Activated CD4-positive, CD25-positive, alpha-beta regulatory T cell (primary cell): ENCODE data around the gene CCDC88B.

ENCODE experiments used
- DNase-seq, 4 experiments: peaks; one replicate each; lab custom pipeline; 2025; lab: John Stamatoyannopoulos, UW

Gene CCDC88B

DNA sequence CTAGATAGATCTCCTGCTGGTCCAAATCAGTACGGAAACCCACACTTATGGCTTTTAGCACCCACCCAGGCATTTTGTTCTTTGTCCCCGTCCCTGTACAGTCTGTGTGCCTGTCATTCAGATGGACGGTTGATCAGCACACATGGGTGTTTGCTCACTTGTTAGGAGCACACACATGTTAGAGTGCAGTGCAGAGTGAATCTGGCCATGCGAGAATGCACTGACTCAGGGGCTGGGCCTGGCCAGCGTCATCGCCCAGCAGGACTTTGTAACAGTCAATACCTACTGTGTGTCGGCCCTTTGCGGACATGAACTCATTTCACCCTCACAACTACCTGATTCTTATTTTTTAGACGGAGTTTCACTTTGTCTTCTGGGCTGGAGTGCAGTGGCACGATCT lies 22.3 kb downstream of the CCDC88B start:
- no peak for DNase-seq

DNA sequence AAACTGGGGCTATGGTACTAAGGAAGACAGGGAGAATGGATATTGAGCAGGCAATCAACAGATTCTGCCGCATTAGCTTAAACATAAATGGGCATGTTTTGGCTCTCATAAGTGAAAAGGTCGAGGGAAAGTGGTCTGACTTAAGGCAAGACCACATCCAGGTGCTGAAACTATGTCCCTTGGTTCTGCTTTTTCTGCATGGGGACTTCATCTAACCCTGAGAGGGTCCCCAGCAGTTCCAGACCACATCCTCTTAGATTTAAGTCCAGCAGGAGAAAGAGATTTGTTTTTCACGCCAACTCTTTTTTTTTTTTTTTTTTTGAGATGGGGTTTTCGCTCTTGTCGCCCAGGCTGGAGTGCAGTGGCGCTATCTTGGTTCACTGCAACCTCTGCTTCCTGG lies 24.4 kb downstream of the CCDC88B start:
- DNase-seq, result no peak

DNA sequence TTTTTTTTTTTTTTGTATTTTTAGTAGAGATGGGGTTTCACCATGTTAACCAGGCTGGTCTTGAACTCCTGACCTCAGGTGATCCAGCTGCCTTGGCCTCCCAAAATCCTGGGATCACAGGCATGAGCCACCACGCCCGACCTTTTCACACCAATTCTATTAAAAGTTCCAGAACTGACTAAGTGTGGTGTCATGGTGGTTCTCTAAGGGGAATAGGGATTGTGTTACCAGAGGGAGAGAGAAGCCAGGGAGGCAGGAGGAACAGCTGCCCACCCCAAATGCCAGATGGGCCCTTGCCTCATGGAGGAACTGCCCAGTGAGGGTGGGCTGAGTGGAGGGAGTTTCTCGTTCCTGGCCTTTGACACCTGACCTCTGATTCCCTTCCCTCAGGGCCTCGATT lies 24.9 kb downstream of the CCDC88B start:
- DNase-seq, result no peak

DNA sequence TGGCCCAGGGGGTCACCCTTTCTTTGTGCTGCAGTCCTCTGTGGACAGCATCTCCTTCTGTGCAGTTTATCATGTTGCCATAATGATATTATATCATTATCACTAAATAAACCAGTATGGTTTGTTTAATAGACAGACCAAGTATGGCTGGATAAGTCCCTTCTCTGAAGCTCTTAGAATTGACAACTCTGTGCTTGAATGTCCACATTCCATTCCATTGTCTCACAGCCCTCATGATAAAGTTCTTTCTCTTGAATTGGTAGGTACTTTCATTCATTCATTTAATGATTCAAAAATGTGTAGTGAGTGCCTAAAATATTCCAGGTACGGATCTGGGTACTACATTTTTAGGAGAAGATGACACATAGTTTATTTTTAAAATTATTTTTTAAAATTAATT lies 26.7 kb downstream of the CCDC88B start:
- DNase-seq, result no peak

DNA sequence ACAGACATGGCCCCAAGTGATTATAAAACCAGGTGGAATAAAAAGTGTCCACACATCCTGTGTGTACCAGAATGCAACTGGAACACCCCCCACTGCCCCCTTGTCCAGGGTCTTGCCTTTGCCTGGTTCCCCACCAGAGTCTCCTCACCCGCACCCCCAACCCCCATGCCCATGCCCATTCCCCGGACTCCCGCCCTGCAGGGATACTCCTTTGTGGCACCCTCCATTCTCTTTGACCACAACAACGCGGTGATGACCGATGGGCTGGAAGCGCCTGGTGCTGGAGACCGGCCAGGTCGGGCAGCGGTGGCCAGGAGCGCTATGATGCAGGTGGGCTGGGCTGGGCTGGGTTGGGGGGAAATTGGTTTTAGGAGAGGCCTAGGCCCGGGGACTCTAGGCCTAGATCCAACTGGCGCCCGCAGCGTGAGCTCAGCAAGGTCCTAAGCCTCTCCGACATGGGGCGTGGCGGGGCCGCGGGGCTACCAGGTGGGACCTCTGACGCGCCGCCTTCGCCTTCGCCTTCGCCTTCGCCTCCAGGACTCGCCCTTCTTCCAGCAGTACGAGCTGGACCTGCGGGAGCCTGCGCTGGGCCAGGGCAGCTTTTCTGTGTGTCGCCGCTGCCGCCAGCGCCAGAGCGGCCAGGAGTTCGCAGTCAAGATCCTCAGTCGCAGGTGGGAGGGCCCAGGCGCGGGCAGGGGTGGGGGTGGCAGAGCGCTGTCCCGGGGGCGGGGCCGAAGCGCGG lies 28.1 kb downstream of the CCDC88B start:
- no peak for DNase-seq

DNA sequence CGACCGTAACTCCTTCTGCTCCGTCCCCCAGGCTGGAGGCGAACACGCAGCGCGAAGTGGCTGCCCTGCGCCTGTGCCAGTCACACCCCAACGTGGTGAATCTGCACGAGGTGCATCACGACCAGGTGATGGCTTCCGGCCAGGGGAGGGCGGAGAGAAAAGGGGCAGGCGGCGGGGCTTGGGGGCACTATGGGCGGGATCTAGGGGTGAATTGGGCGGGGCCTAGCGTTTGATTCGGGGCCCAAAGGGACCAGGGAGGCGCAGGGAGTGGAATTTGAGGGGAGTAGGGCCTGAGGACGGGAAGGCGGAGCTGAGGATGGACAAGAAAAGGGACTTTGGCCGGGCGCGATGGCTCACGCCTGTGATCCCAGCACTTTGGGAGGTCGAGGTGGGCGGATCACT lies 28.7 kb downstream of the CCDC88B start:
- no peak for DNase-seq

DNA sequence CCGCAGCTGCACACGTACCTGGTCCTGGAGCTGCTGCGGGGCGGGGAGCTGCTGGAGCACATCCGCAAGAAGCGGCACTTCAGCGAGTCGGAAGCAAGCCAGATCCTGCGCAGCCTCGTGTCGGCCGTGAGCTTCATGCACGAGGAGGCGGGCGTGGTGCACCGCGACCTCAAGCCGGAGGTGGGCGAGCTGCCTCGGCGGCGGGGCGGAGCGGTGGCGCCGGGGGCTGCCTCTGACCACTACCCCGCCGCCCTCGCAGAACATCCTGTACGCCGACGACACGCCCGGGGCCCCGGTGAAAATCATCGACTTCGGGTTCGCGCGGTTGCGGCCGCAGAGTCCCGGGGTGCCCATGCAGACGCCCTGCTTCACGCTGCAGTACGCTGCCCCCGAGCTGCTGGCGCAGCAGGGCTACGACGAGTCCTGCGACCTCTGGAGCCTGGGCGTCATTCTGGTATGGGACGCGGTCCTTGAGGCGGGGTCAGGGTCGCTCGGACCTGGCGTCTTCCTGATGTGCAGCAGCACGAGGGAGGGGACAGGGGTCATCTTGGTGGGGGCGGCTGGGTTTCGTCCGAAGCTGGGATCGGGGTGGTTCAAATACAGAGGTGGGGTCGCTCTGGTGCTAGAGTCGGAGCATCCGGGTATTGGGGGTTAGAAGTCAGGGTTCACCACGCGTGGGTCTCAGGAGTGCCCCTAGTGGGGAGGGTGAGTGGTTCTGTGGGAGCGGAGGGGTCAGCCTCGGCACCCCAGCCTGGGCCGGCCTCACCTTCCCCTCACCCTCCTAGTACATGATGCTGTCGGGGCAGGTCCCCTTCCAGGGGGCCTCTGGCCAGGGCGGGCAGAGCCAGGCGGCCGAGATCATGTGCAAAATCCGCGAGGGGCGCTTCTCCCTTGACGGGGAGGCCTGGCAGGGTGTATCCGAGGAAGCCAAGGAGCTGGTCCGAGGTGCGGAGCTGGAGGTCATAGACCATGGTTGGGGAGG lies 29.7 kb downstream of the CCDC88B start:
- DNase-seq, result no peak

DNA sequence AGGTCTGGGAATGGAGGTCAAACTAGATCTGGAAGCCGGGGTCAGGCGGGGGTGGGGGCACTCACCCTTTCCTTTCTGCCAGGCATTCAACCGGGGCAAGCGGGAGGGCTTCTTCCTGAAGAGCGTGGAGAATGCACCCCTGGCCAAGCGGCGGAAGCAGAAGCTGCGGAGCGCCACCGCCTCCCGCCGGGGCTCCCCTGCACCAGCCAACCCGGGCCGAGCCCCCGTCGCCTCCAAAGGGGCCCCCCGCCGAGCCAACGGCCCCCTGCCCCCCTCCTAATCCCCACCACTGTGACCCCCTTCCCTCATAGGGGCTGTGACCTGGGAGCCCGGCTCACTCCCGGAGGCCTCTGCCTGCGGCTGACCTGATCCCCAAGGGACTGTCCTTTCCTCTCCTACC lies 31.2 kb downstream of the CCDC88B start:
- DNase-seq, result no peak

DNA sequence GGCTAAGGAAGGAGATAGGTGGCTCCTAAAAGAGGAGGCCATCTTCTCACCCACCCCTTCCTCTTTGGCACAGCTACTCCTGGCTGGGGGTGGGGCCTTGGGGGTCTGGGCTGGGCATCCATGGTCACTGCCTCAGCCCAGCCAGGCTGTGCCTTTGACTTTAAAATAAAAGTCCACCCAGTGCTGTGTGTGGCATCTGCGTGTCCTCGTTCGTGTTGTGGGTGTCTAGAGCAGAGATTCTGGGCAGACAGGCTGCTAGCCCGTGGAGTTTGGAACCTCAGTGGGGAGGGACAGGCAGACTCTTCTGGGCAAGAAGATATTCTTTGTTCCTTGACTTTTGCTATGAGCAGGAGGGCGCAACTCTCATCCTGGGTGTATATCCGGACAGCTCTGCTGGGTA lies 32.0 kb downstream of the CCDC88B start:
- DNase-seq, result no peak

DNA sequence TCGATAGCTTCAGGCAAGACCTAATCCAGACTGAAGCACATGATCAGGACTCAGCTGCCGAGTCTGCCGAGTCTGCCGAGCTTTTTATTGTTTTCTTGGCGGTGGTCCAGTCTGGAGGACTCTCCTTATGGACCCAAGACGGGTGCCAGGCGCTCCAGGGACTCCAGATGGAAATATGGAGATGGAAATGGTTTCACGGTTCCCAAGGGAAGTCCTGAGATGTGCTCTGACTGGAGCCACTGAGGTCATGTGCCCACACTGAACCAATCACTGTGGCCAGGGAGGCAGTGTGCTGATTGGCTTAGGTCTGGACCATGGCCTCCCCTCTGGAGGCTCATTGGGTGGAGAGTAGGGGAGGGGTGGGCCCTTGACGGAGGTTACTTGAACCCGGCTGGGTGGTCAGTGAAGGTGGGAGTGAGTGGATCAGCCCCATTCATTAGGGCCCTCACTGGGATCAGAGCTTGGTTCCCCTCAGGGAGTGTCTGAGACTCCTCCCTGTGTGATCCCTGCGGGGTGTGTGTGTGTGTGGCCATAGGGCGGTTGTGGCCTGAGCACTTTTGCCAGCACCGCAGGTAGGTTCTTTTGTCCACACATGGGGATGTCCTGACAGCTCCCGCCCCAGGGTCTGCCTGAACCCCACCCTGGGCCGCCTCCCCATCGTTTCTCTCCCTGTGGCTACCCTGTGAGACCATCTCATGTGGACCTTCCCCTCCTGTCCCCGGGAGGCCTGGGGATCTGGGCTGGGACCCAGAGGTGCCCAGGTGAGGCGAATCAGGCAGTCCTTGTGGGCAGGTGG lies 33.0 kb downstream of the CCDC88B start:
- no peak for DNase-seq

DNA sequence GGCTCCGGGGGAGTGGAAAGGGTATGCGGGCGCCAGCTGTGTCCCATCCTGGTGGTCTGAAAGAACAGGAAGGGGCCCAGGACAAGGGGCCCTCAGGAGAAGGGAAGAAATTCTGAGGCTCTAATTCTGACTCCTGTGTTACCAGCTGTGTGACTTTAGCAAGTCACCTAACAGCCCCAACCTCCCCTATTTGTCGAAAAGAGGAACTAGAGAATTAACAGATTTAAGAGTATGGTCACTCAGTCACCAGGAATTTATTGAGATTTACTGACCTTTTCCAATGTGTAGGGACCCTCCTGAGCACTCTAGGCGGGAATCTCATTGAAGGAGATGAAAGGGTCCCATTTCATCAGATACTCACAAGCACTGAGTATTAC lies 33.6 kb downstream of the CCDC88B start:
- no peak for DNase-seq

DNA sequence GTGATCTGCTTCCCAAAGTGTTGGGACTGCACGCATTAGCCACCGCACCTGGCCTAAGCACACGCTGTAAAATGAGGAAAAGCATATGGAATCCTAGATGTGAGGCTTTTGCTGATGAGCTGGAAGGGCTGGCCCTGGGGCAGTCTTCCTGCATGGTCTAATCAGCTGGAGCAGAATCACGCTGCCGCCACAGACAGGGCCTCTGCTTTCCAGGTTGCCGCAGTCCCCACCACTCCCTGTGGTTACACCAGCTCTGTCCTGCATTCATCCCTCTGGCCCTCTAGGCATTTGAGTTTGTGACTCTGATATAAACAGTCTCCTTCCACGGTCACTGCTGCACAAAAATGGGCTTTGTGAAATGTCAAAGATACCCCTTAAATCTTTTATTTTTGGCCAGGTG lies 36.1 kb downstream of the CCDC88B start:
- DNase-seq, result no peak

DNA sequence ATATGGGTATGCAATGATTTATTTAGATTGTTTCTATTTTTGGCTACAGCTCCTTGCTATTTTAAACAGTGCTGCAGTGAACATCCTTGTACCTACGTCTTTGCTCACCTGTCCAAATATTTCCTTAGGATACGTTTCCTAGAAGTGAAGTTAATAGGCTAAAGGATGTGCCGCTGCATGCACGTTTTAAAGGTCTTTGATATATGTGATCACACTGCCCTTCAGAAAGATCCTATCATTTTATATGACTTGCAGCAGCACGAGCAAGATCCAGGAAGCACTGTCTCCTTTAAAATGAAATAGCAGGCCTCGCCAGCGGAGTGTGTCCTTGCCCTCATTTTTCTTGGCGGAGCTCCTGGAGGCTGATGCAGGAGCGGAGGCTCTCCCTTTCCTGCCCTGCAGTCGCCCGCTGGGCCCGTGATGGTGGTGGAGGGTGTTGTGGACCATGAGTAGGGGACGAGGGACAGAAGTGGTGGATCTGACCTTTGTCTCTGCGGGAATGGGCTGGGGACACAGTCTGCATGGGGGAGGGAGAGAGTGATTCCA lies 38.4 kb downstream of the CCDC88B start:
- DNase-seq, result no peak

DNA sequence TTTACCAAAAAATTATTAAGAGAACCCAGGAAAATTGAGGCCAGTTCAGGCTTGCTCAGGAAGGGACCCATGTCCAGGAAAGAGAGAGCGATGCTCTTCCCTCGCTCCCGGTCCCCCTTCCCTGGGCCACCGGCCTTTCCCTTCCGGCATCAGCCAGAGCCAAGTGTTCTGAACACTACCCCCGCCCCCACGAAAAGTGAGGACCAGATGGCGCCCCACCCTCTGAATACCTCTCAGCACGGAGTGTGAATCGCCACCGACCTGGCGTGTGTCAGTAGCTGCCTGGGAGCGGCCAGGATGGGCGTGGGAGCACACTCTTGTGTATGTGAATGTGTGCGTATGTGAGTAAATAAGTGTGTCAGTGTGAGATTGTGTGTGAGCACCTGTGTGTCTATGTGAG lies 39.2 kb downstream of the CCDC88B start:
- DNase-seq, result no peak

DNA sequence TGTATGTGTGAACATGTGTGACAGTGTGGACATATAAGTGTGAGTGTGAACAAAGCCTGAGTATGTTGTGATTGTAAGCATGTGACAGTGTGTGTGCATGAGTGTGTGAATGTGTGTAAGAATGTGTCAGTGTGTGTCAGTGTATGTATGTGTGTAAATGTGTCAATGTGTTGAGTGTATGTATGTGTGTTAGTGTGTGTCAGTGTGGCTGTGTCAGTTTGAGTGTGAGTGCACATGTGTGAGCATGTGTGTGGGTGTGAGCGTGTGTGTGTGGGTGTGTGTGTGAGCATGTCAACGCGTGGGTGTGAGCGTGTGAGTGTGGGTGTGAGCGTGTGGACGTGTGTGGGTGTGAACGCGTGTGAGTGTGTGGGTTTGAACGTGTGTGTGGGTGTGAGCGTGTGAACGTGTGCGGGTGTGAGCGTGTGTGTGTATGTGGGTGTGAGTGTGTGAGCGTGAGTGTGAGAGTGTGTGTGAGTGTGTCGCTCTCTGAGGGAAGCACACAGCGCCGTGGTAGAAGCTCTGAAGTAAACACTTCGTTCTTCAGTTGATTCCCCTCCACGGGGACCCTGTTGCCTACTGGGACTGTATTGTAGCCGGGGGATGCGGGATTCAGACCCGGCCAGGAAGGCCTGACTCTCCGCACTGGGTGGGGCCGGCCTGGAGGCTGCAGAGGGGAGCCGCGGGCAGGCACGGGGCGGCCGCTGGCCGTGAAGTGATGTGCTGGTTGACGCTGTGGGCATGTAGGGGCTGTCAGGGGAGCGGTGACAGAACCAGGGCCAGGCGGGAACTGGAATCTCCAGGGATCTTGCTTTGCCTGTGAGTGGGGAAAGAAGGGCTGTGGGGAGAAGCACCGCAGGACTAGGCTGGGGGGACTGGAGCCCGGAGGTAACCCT lies 40.1 kb downstream of the CCDC88B start:
- DNase-seq, result no peak

DNA sequence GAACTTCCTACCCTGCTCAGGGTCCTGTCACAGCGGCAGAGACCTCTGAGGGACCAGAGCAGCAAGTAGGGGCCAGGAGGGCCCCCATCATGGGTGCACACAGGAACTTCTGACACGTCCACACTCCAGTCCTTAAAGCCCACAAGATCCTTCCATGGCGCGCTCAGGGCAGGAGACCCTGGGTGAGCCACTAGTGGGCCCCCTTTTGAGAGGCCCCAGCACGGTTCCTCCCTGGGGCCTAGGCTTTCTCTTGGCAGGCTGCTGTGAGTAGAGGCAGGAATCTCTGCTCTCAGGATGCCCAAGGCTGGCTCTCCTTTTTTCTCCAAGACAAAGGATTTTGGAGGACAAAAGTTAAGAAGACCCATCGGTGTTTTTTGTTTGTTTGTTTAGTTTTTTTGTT lies 41.3 kb downstream of the CCDC88B start:
- DNase-seq, result no peak

DNA sequence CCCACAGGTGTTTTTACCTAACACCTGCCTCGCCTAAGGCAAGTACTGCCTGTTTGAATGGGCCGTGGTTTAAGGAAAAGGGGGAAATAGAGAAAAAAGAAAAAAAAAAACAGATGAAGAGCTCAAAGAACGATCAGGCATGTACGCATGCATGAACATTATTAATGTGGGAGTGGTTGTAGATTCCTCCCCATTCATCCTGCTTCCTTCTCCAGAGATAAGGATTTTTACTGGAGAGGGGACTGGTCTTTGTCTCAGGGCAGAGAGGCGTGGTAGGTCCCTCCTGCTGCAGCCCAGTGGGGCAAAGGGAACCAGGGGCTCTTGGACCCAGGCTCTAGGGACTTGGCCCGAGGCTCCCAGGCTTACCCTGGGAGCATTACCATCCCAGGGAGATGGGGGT lies 42.0 kb downstream of the CCDC88B start:
- DNase-seq, result no peak

DNA sequence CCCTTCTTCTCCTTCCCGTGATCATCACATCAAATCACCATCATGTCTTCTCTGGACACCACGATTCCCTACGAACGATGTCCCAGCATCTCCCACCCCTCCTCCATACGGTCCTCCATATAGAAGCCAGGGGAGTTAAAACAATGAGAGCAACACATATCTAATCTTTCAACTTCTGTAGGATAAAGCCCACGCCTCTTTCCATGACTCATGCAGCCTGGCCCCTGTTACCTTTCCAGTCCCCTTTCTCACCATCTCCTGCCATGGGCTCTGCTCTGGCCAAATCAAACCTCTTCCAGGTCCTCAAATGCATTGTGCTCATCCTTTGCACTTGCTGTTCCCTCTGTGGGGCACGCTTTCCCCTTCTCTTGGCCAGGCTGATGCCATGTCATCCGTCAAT lies 42.6 kb downstream of the CCDC88B start:
- DNase-seq, result no peak

DNA sequence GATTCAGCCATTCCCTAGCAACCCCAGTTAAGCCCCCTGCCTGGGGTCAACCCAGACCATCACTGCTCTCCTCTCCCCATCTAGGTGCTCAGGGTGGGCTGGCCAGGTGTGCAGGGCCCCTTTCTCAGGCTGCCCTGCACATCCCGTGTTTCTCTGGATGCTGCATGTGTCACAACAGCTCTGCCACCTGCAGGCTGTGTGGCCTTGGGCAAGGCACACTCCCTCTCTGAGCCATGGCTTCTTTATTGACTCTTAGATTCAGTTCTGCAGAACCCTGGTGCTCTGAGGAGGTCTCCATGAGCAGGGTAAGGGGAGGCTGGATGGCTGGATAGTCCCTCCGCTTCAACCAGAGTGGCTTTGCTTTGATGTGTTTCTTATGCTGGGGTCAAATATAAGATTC lies 43.6 kb downstream of the CCDC88B start:
- no peak for DNase-seq

DNA sequence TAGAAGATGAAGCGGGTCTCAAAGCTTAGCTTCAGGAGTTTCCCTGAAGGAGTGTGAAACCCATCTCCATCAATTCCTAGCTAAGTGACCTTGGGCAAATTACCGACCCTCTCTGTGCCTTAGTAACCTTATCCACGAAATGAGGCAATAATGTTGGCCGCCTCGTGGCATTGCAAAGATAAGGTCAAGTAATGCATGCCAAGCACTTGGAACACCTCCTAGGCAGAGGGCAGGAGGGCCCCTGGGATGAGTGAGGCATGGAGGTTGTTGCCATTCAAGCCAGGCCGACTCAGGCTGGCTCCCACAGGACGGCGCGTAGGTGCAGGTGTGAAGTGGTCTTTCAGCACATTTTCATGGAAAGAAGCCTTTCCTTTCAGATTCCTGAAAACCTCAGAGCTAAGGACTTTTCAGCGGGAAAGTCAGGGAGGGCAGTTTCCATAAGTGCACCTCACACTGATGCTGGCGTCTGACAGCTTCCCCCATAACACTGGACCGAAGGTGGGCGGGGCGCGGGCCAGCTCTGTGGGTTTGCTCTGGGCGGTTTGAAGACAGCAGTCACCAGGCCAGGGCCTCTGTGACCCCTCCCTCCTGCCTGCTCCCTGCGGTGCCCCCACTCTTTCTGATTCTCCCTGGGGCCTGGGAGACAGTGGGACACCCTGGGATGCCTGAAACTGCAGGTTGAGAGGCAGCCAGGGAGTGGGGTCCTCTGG lies 44.2 kb downstream of the CCDC88B start:
- no peak for DNase-seq
